Endothelial cell of hepatic sinusoid (primary cell): ENCODE data around the gene NECAP2.
"Not testable (repeated sequence)": the region's sequence is repeated elsewhere in the genome, so short reads cannot be mapped to it uniquely, and the experiment has no call there.

Experiments used
- in situ Hi-C: cut with HindIII; loops from 2 replicates; pipeline ENCODE4 v1.10.0; 2017; ENCODE audit warnings: low sequenced_read_pairs

Gene NECAP2

DNA sequence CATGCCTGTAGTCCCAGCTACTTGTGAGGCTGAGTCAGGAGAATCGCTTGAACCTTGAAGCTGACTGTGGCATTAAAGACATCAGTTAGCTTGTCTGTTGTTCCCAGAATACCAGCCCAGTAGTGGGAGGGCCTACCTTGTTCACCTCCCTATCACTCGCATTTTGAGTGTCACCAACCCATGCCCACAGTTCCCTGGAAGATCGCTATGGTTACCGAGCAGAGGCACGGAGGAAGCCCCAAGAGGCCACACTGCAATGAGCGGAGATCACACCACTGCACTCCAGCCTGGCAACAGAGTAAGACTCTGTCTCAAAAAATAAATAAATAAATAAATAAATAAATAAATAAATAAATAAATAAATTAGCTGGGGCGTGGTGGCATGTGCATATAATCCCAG is 52.4 kb downstream of the NECAP2 start:
- in situ Hi-C loops = not testable (repeated sequence)

DNA sequence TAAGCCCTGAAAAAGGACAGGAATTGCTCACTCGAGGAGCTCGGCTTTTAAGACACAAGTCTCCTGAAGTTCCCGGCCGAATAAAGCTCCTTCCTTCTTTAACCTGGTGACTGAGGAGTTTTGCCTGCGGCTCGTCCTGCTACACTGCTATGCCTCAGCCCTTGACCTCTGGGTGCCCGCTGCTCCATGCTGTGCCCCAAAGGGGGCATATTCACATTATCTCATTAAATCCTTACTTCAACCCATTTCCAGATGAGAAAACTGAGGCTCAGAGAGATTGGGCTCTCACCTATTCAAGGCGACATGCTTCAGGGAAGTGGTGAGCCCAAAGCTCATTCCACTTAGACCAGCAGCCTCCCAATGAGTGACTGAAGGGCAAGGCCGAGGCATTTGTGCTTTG is 53.2 kb downstream of the NECAP2 start:
- in situ Hi-C loops = not testable (repeated sequence)

DNA sequence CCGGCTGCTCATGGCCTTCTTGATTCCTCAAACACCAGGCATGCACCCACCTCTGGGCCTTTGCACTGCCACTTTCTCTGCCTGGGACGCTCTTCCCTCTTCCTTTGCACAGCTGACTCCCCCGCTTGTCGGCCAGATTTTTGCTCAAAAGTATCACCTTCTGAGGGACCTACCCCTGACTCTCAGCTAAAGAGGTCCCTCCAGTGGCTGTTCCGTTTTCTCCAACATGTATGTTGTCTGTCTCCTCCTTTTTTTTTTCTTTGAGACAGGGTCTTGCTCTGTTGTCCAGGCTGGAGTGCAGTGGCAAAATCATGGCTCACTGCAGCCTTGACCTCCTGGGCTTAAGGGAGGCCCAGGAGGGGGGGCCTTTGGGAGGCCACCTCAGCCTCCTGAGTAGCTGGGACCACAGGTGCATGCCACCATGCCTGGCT is 57.0 kb downstream of the NECAP2 start:
- in situ Hi-C loops = not testable (repeated sequence)

DNA sequence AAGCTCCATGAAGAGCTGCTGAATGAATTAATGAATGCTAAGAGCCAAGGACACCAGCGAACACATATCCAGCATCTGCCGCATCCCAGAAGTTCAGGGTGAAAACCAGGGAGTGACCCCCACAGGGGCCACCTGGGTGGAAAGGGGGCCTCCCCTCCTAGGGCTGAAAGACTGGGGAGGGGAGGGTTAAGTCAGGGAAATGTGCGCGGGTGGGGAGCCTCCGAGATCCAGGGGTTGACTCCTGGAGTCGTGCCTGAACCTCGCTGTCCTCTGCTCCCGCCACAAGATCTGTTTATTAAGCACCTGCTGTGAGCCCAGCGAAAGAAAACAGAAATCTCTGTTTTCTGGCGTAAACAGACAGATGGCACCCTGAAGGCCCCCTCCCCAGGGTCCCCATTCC is 57.5 kb downstream of the NECAP2 start:
- in situ Hi-C loops = not testable (repeated sequence)

DNA sequence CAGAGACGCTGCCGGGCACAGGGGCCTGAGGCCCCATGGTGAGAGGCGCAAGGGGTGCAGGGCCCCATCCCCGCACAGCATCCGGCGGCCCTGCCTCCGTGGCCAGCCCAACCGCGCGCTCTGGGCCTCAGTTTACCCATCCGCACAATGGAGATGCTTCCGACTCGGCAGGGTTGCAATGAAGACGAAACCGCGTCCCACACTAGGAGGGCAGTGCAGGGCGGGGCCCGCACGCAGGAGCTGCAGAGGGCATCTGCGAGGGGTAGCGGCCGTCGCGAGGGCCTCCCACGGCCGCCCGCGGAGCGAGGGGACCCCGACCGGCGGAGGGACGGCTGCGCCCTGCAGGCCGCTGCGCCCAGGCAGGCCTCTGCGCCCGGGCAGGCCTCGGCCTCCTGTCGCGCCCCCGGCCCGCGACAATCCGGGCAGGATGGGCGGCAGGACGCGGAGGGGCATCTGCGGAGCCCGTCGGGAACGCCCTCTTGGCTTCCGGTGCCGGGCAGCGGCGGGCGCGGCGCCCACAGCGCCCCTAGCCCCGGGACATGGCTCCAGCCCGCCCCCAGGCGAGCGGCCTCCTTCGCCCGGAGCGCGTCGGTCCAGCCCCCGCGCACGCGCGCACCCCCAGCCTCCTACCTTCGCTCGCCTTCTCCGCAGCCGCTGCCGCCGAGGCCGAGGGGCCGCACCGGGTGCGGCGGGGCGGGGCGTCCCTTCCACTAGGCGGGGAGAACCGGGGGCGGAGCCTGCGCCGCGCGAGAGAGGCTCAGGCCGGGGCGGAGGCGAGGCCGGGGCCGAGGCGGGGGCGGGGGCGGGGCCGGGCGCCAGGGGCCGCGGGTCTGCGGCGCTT is 58.3 kb downstream of the NECAP2 start:
- in situ Hi-C loops = no loop called here

DNA sequence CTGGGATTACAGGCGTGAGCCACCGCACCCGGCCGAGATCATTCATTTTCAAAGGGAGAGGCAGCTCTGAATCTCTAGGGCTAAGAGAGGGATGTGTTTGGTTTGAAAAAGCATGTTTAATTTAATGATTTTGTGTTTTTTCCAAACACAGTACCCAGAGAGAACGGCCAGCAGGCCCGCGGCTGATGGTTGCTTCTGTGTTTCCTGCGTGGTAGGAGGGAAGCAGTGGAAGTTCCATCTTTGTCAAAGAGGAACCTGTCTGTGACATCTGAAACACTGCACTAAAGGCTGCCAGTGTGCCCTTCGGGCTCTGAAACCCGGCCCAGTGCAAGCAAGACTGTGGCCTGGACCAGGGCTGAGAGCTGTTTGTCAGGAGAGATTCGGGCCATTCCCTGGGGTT is 59.9 kb downstream of the NECAP2 start:
- in situ Hi-C loops = not testable (repeated sequence)

DNA sequence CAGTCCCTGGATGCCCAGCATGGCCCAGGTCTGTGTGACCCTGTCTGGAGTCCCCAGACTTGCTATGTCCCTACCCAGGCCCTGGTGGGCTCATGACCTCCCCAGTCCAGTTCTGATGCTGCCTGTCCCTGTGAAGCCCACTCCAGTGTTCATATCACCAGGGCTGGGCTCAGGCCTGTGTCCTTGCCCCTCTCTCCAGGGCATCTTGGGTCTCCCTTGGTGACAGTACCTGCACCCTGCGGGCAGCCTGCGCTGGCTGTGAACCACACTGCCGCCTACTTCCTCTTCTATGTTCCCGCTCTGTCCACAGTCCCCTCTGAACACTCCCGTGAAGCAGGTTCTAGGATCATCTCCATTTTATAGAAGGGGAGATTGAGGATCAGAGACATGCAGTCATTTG is 60.5 kb downstream of the NECAP2 start:
- in situ Hi-C loops = not testable (repeated sequence)

DNA sequence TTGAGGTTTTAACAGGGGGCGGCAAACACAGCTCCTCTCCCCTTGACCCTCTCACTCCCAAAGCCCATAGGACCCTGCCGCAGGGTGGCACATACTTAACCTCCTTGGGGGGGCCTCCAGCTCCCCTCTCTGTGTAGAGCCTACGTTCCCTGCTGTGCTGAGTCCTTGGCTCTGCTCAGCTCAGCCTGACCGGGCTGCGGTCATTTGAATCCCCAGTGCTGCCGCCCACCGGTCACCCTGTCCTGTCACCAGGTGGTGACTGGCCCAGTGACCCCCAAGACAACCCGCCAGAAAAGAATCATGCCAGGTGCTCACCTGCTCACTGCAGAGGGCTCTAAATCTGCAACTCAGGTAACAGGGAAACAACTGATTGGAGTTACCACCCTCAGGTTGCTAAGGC is 60.9 kb downstream of the NECAP2 start:
- in situ Hi-C loops = not testable (repeated sequence)

DNA sequence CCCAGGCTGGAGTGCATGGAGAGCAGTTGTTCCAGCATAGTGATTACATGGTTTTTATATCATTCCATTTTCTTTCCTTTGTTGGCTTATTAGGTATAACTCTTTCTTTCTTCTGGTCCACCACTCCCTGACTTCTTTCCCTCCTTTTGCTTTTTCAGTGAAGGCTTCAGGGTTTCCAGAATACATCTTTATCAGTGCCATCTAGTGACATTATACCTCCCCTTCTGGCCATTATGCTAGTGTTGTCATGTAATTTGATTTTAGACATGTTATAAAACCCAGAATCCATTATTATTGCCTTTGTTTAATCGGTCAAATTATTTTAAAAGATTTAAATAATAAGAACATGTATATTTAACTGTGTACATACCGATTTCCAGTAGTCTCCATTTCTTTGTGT is 63.0 kb downstream of the NECAP2 start:
- in situ Hi-C loops = no loop called here

DNA sequence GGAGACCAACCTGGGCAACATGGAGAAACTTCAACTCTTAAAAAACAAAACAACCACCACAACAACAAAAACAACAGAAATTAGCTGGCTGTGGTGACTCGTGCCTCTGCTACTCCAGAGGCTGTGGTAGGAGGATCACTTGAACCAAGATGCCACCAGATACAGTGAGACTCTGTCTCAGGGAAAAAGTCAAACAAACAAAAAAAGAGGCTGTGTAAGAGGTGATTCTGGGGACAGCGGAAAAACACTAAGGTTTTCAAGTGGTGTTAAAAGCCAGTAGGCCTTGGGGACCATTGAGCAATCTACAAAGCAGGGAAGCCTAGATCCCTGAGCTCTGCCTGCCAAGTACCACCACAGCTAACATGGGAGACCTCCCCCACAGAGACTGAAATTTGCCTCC is 65.3 kb downstream of the NECAP2 start:
- in situ Hi-C loops = not testable (repeated sequence)

DNA sequence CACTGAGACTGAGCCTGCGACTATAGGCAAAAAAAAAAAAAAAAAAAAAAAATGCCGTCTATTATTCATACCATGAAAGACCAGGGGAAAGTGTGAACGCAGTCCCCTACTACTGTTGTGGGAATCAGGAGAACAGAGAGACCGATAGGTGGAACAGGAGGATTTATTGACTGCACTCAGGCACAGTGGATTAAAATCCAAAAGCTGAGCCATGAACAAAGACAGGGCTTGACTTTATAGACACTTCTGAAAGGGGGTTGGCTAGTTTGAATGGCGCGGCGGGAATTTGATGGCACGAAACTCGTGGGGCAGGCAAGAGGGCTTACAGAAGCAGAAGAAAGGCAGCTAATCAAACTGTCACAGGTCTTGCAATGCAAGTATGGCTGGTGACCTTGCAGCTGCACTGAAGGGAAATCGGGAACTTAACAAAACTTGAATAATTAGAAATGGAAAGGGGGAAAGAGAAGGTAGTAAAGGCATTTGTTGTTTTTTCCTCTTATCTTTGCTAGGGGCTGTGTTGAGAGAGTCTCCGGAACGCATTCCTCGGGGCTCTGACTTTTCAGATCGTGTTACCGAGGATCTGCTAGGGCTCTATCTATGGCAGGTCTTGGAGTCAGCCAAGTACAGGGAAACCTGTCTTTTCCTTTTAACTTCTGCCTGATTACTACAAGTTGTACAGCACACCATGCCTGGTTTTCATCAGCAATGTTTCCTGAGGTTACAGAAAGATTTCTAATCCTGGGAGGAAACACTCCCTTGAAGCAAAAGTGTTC is 66.0 kb downstream of the NECAP2 start:
- in situ Hi-C loops = not testable (repeated sequence)

DNA sequence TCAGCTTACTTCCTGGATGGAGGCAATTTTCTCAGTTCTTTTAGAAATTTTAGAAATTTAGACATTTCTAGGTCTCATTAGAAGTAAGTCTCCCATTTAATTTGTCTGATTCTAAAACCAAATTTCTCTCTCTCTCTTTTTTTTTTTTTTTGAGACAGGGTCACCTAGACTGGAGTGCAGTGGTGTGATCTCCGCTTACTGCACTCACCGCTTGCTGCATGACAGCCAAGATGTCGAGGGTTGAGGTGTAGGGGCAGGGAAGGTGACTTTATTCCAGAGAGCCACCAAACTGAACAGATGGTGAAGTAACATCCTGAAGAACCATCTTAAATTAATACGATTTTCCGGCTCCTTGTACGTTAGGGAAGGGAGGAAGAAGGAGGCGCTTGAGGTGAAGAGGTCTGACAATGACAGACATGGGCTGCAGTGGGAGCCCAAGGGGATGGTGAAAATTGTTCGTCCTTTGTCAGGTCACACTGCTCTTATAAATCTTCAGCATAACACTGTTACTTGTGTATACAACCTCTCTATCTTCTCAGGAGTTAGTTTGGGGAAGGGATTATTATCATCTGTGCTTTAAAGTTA is 68.4 kb downstream of the NECAP2 start:
- in situ Hi-C loops = not testable (repeated sequence)
